ENCODE results near the gene RAB21.

DNA sequence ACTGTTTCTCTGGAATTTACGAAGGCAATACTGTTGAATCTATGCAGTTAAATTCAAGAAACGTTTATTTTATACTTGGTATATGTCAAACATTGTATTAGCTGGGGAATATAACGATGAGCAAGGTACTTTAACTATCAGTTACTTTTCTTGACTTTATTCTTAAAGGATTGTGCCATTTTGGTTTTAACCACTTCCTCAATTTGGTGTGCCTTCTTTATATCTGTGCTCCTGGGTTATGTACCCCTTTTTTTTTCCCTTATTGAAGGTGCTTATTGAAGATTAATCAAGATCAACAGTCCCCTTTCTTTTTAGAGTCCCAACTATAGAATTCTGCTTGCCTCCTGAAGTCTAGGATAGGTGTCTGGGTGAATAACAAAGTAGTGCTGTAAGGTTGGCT lies 5.8 kb downstream of the RAB21 start:
- no peak for TF ChIP-seq ZFX (IDR thresholded peaks at IDR 0.05)
- TF ChIP-seq CTCF (conservative IDR thresholded peaks at IDR 0.05), result no peak
